CD4-positive, alpha-beta memory T cell (primary cell): ENCODE results near the gene IARS1. TPM values are rescaled to one million over a fixed set of nuclear protein-coding genes. Genes with fewer than 3 reads are reported as not detected.

Source experiments
- CTCF ChIA-PET: fragments of 350-600 bp; sonication (Branson Sonifier 250); formaldehyde crosslinking; loops from one replicate; lab custom pipeline; 2021; ENCODE audit warnings: inconsistent platforms; ENCODE audit not compliant: partially characterized antibody; lab: Charles Lee
- POLR2A ChIA-PET: fragments of 350-600 bp; sonication (Branson Sonifier 250); formaldehyde crosslinking; loops from one replicate; lab custom pipeline; 2021; ENCODE audit not compliant: partially characterized antibody; lab: Charles Lee
- DNase-seq, 5 donors: peaks; one replicate each; pipeline versions ENCODE4 v3.0.0 to v3.0.0-alpha.2; 2020 to 2022; ENCODE audit warnings: mixed read lengths in 1 of 5
- H3K27ac ChIP-seq: one replicate; pipeline ENCODE4 v1.7.0; 2013; ENCODE audit warnings: low read depth, low read length
- H3K27me3 ChIP-seq: 2 replicates; pipeline ENCODE4 v1.7.0; 2013; ENCODE audit warnings: mild to moderate bottlenecking, low read length, moderate library complexity; ENCODE audit not compliant: insufficient read depth
- H3K36me3 ChIP-seq: 2 replicates; pipeline ENCODE4 v1.7.0; 2013; ENCODE audit warnings: mild to moderate bottlenecking, low read length, moderate library complexity; ENCODE audit not compliant: insufficient read depth
- H3K4me1 ChIP-seq: 2 replicates; pipeline ENCODE4 v1.7.0; 2013; ENCODE audit warnings: mild to moderate bottlenecking, low read length, moderate library complexity; ENCODE audit not compliant: insufficient read depth
- H3K4me3 ChIP-seq, 2 donors: one replicate each; pipeline ENCODE4 v1.7.0; 2013; ENCODE audit warnings: low read length in 2 of 2, mild to moderate bottlenecking in 1 of 2
- H3K9me3 ChIP-seq, 2 donors: one replicate each; pipeline ENCODE4 v1.7.0; 2013; ENCODE audit warnings: low read length in 2 of 2, control low read depth in 1 of 2; ENCODE audit not compliant: control insufficient read depth in 1 of 2
- H3K27ac Mint-ChIP-seq, 7 donors: one replicate each; pipeline ENCODE4 v1.8.0; 2020 to 2021; ENCODE audit warnings: mixed read lengths in 7 of 7, mild to moderate bottlenecking in 6 of 7, inconsistent platforms in 3 of 7, moderate library complexity in 3 of 7
- H3K27me3 Mint-ChIP-seq, 2 donors: one replicate each; pipeline ENCODE4 v1.8.0; 2020 to 2021; ENCODE audit warnings: mixed read lengths in 2 of 2
- H3K36me3 Mint-ChIP-seq, 2 donors: one replicate each; pipeline ENCODE4 v1.8.0; 2020 to 2021; ENCODE audit warnings: mixed read lengths in 2 of 2, inconsistent platforms in 1 of 2, mild to moderate bottlenecking in 1 of 2
- H3K4me1 Mint-ChIP-seq, 4 donors: one replicate each; pipeline ENCODE4 v1.8.0; 2020 to 2021; ENCODE audit warnings: mixed read lengths in 4 of 4, mild to moderate bottlenecking in 1 of 4
- H3K4me3 Mint-ChIP-seq, 8 donors: one replicate each; pipeline ENCODE4 v1.8.0; 2020 to 2021; ENCODE audit warnings: mixed read lengths in 8 of 8, mild to moderate bottlenecking in 7 of 8, moderate library complexity in 6 of 8, inconsistent platforms in 3 of 8
- H3K9me3 Mint-ChIP-seq, 8 donors: one replicate each; pipeline ENCODE4 v1.8.0; 2020 to 2021; ENCODE audit warnings: mixed read lengths in 8 of 8, mild to moderate bottlenecking in 5 of 8, inconsistent platforms in 3 of 8, moderate library complexity in 1 of 8
- intact Hi-C: fragments of 100-400 bp; cut with micrococcal nuclease; formaldehyde crosslinking; loops from one replicate; pipeline ENCODE4 v1.15.1; 2023
- polyA plus RNA-seq, 2 donors: library from polyadenylated mRNA; unstranded; fragments of 300-500 nt; fragmentation: Illumina TruSeq; gene quantifications; one replicate each; pipeline ENCODE4 v1.2.3, GENCODE V29; 2021
- total RNA-seq, 2 experiments: library from RNA; stranded (reverse); gene quantifications; one replicate each; pipeline ENCODE4 v1.2.3, GENCODE V29; 2021

Gene IARS1
- total and polyA plus RNA-seq, 4 experiments from 2014 or later = 69.7 to 112 (median 90.1) TPM

GRCh38 chr9:92313624-92314012 lies 20.1 kb upstream of the IARS1 start:
- DNase-seq = no peak
- Mint-ChIP-seq H3K4me1 (peaks cover 26 to 34% (median 30%) of the 10 kb centered on the region in 4 donors), H3K36me3 (peaks cover 64 to 76% of the 10 kb centered on the region in 2 donors), H3K27ac (peak overlapping the region in 4 of 7 donors; percentile 44 to 74 (median 68)), H3K4me3 (no peak overlapping the region), H3K27me3 (no peaks in the 10 kb centered on the region), H3K9me3 (no peaks in the 10 kb centered on the region)
- ChIA-PET POLR2A (interaction anchor here (0.6 to 1.0 kb wide), 2 partner anchors 12 to 22 kb away, joined by 3 to 4 read pairs; partner anchors contain the start of gene CENPP), CTCF (no interaction called here)
- Histone ChIP-seq H3K36me3 (peaks cover 39% of the 10 kb centered on the region), H3K27ac (no peak overlapping the region), H3K9me3 (no peaks in the 10 kb centered on the region), H3K4me3 (no peak overlapping the region), H3K4me1 (no peaks in the 10 kb centered on the region), H3K27me3 (no peaks in the 10 kb centered on the region)
- intact Hi-C loops = no loop called here

DNA sequence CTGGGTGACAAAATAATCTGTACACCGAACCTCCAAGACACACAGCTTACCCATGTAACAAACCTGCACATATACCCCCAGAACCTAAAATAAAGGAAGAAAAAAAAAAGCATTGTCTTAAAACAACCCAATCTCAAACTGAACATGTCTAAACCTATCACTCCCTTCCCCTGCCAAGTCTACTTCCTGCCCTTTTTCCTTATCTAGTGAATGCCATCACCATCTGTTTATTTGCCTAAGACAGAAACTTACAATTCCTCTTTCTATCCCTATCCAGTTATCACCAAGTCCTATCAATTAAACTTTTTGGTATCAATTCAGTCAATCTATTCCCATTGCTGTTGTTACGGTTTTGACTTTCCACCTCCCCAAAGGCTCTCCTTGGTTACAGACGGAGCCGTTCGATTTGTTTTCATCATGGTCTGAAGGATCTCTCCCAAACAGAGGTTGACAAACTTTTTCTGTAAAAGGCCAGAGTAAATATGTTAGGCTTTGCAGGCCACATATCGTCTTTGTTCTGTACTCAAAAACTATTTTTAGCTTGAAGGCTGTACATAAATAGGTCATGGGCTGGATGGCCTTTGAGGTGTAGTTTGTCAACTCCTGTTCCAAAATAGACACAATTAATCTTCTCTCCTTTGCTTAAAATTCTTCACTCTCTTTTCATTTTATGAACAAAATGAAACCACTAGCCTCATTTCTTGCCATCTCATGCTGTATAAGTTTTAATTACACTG lies 19.6 kb upstream of the IARS1 start:
- ChIA-PET POLR2A (no interaction called here), CTCF (no interaction called here)
- H3K27me3 ChIP-seq = no peaks in the 10 kb centered on the region
- H3K9me3 ChIP-seq = no peaks in the 10 kb centered on the region
- H3K4me3 Mint-ChIP-seq = no peak overlapping the region
- DNase-seq = no peak
- H3K4me1 ChIP-seq = no peaks in the 10 kb centered on the region
- H3K4me1 Mint-ChIP-seq = peaks cover 27 to 34% (median 30%) of the 10 kb centered on the region in 4 donors
- no peak overlapping the region for H3K4me3 ChIP-seq
- intact Hi-C loops = no loop called here
- H3K27me3 Mint-ChIP-seq = no peaks in the 10 kb centered on the region
- H3K9me3 Mint-ChIP-seq = no peaks in the 10 kb centered on the region
- H3K27ac ChIP-seq = no peak overlapping the region
- peak overlapping the region in 4 of 7 donors; percentile 16 to 80 (median 44) for H3K27ac Mint-ChIP-seq
- H3K36me3 Mint-ChIP-seq = peaks cover 64 to 77% of the 10 kb centered on the region in 2 donors
- peaks cover 39% of the 10 kb centered on the region for H3K36me3 ChIP-seq

DNA sequence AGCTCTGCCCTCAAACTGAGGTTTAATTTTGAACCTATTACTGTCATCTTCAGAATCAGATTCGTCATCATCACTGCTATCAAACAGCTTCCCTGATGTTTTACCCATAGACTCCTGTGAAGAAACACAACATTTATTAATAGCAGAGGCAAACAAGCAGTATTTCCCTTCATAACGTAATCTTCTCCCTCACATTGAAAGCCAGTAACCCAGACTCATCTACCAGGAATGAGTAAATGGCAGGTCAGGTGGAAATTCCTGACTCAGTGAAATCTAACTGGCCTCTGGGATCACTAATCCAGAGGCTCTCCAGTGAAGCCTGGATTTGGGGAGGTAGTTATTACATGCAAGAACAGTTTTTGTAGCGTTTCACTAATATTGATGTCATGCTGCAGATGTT lies 17.1 kb upstream of the IARS1 start:
- H3K27ac Mint-ChIP-seq = peak overlapping the region in 1 of 7 donors; percentile 65
- CTCF ChIA-PET = no interaction called here

GRCh38 chr9:92308893-92309292 lies 15.4 kb upstream of the IARS1 start:
- H3K27me3 ChIP-seq = no peaks in the 10 kb centered on the region
- POLR2A ChIA-PET = no interaction called here
- Mint-ChIP-seq H3K9me3 (no peaks in the 10 kb centered on the region), H3K4me3 (no peak overlapping the region), H3K27ac (no peak overlapping the region), H3K36me3 (peaks cover 57 to 80% of the 10 kb centered on the region in 2 donors), H3K4me1 (peaks cover 16 to 24% (median 22%) of the 10 kb centered on the region in 4 donors), H3K27me3 (no peaks in the 10 kb centered on the region)
- H3K27ac ChIP-seq = no peak overlapping the region
- CTCF ChIA-PET = no interaction called here
- DNase-seq = no peak
- H3K9me3 ChIP-seq = no peaks in the 10 kb centered on the region
- H3K4me1 ChIP-seq = no peaks in the 10 kb centered on the region
- peaks cover 63% of the 10 kb centered on the region for H3K36me3 ChIP-seq
- intact Hi-C loops = no loop called here
- H3K4me3 ChIP-seq = no peak overlapping the region

More for the DNA sequence above, 17.1 kb upstream of the IARS1 start:
- Histone ChIP-seq H3K27me3 (no peaks in the 10 kb centered on the region), H3K4me3 (no peak overlapping the region), H3K27ac (no peak overlapping the region), H3K4me1 (no peaks in the 10 kb centered on the region), H3K9me3 (no peaks in the 10 kb centered on the region), H3K36me3 (peaks cover 46% of the 10 kb centered on the region)
- no peaks in the 10 kb centered on the region for H3K9me3 Mint-ChIP-seq
- POLR2A ChIA-PET = no interaction called here
- DNase-seq = no peak
- peaks cover 25 to 34% (median 30%) of the 10 kb centered on the region in 4 donors for H3K4me1 Mint-ChIP-seq
- no peaks in the 10 kb centered on the region for H3K27me3 Mint-ChIP-seq
- H3K4me3 Mint-ChIP-seq = no peak overlapping the region
- intact Hi-C loops = no loop called here
- H3K36me3 Mint-ChIP-seq = peaks cover 58 to 79% of the 10 kb centered on the region in 2 donors

DNA sequence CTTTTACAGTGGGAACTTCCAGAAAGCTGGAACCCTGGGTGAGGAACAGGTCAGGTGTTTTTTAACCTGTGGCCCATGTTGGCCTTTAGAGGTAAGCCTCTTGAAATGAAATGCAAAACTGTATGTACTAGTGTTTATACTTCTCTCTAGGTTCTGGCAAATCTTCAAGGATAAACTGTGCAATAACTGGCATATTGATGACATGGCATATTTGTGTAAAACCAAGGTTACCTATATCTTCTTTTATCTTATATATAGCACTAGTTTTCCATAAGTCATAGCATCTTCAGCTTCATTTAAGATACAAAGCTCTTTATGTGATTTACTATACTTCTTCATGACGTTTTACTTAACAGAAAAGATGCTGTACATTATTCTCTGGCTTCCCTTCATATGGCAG lies 7.4 kb upstream of the IARS1 start:
- H3K27ac ChIP-seq = no peak overlapping the region

GRCh38 chr9:92299116-92299515 lies 5.6 kb upstream of the IARS1 start:
- Histone ChIP-seq H3K4me3 (no peak overlapping the region), H3K27ac (no peak overlapping the region), H3K36me3 (peaks cover 39% of the 10 kb centered on the region), H3K9me3 (no peaks in the 10 kb centered on the region), H3K4me1 (peaks cover 22% of the 10 kb centered on the region), H3K27me3 (no peaks in the 10 kb centered on the region)
- CTCF ChIA-PET = interaction anchor here (1.2 kb wide), 1 partner anchor 27 kb away, joined by 3 read pairs; no protein-coding TSS in a partner anchor
- intact Hi-C loops = loop anchor here (10.0 kb wide), 1 partner anchor 466 kb away; the partner anchor contains the start of gene BICD2
- DNase-seq = no peak
- peak overlapping the region in 2 of 8 donors; percentile 4 to 23 for H3K4me3 Mint-ChIP-seq
- H3K27ac Mint-ChIP-seq = peak overlapping the region in 6 of 7 donors; percentile 28 to 81 (median 63)
- H3K4me1 Mint-ChIP-seq = peaks cover 19 to 38% (median 29%) of the 10 kb centered on the region in 4 donors
- no peaks in the 10 kb centered on the region for H3K9me3 Mint-ChIP-seq
- H3K27me3 Mint-ChIP-seq = no peaks in the 10 kb centered on the region
- POLR2A ChIA-PET = interaction anchor here (1.0 to 3.1 kb wide), 2 partner anchors 20 to 26 kb away, joined by 3 to 14 read pairs; partner anchors contain the start of genes CENPP and NOL8
- H3K36me3 Mint-ChIP-seq = peaks cover 46 to 59% of the 10 kb centered on the region in 2 donors

More for the DNA sequence above, 7.4 kb upstream of the IARS1 start:
- intact Hi-C loops = no loop called here
- H3K36me3 ChIP-seq = peaks cover 55% of the 10 kb centered on the region
- no peak overlapping the region for H3K4me3 Mint-ChIP-seq
- H3K36me3 Mint-ChIP-seq = peaks cover 59 to 73% of the 10 kb centered on the region in 2 donors
- peak overlapping the region in 1 of 7 donors; percentile 47 for H3K27ac Mint-ChIP-seq
- peaks cover 13% of the 10 kb centered on the region for H3K4me1 ChIP-seq
- no peaks in the 10 kb centered on the region for H3K9me3 ChIP-seq
- H3K27me3 ChIP-seq = no peaks in the 10 kb centered on the region
- no peaks in the 10 kb centered on the region for H3K9me3 Mint-ChIP-seq
- no peak for DNase-seq
- ChIA-PET POLR2A (interaction anchor here (0.8 kb wide), 1 partner anchor 25 kb away, joined by 3 read pairs; the partner anchor contains the start of gene CENPP), CTCF (no interaction called here)
- H3K4me1 Mint-ChIP-seq = peaks cover 12 to 22% (median 15%) of the 10 kb centered on the region in 4 donors
- no peaks in the 10 kb centered on the region for H3K27me3 Mint-ChIP-seq
- no peak overlapping the region for H3K4me3 ChIP-seq

DNA sequence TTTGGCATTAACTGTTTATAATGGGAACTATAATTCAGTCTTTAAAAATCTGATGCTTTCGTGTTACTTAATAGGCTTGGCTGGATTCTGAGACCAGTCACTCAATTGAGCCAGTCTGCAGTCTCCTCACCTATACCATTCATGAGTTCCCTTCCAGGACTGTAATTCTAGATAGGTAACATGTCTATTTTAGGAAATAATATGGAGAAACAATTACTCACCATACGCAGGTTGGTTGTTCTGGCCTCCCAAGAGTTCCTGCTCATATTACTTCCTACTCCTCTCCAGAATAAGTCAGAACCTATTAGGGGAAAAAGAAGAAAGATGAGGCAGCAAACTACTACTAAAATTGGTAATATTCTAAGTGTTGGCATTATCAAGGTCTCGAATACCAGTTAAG lies 4.5 kb upstream of the IARS1 start:
- H3K9me3 Mint-ChIP-seq = no peaks in the 10 kb centered on the region
- DNase-seq = no peak
- Histone ChIP-seq H3K4me1 (peaks cover 24% of the 10 kb centered on the region), H3K27ac (peak overlapping the region; percentile 61), H3K4me3 (peak overlapping the region in 1 of 2 donors; percentile 14), H3K36me3 (peaks cover 30% of the 10 kb centered on the region), H3K9me3 (no peaks in the 10 kb centered on the region), H3K27me3 (no peaks in the 10 kb centered on the region)
- intact Hi-C loops = loop anchor here (10.0 kb wide), 1 partner anchor 467 kb away; the partner anchor contains the start of gene BICD2
- CTCF ChIA-PET = no interaction called here
- peaks cover 40 to 55% of the 10 kb centered on the region in 2 donors for H3K36me3 Mint-ChIP-seq
- POLR2A ChIA-PET = interaction anchor here (1.0 to 3.1 kb wide), 2 partner anchors 19 to 27 kb away, joined by 3 to 14 read pairs; partner anchors contain the start of genes CENPP and NOL8
- H3K4me1 Mint-ChIP-seq = peaks cover 21 to 49% (median 36%) of the 10 kb centered on the region in 4 donors
- peak overlapping the region; percentile 73 to 94 (median 88) for H3K4me3 Mint-ChIP-seq
- H3K27me3 Mint-ChIP-seq = no peaks in the 10 kb centered on the region
- peak overlapping the region; percentile 88 to 99 (median 98) for H3K27ac Mint-ChIP-seq
